GM21529 (cell line): ENCODE data around the gene CYP2W1.
A peak's percentile ranks its signal among the peaks of the same experiment; 100 is the strongest.
"Not testable (repeated sequence)": the region's sequence is repeated elsewhere in the genome, so short reads cannot be mapped to it uniquely, and the experiment has no call there.

Experiments
- ATAC-seq: cut with Tn5 transposase; IDR thresholded peaks from one replicate; pipeline ENCODE4 v1.9.1; 2021; ENCODE audit not compliant: unreplicated experiment

CYP2W1 gene

GRCh38 chr7:992709-993607 lies 10.0 kb downstream of the CYP2W1 start:
- ATAC-seq: peak; percentile 95

- no peak for ATAC-seq
These were observed 11.8 kb downstream of the CYP2W1 start for GRCh38 chr7:994592-995308.

GRCh38 chr7:995571-995970 lies 12.6 kb downstream of the CYP2W1 start:
- no peak for ATAC-seq

- ATAC-seq: no peak
These were observed 13.3 kb downstream of the CYP2W1 start for GRCh38 chr7:996079-996872.

DNA sequence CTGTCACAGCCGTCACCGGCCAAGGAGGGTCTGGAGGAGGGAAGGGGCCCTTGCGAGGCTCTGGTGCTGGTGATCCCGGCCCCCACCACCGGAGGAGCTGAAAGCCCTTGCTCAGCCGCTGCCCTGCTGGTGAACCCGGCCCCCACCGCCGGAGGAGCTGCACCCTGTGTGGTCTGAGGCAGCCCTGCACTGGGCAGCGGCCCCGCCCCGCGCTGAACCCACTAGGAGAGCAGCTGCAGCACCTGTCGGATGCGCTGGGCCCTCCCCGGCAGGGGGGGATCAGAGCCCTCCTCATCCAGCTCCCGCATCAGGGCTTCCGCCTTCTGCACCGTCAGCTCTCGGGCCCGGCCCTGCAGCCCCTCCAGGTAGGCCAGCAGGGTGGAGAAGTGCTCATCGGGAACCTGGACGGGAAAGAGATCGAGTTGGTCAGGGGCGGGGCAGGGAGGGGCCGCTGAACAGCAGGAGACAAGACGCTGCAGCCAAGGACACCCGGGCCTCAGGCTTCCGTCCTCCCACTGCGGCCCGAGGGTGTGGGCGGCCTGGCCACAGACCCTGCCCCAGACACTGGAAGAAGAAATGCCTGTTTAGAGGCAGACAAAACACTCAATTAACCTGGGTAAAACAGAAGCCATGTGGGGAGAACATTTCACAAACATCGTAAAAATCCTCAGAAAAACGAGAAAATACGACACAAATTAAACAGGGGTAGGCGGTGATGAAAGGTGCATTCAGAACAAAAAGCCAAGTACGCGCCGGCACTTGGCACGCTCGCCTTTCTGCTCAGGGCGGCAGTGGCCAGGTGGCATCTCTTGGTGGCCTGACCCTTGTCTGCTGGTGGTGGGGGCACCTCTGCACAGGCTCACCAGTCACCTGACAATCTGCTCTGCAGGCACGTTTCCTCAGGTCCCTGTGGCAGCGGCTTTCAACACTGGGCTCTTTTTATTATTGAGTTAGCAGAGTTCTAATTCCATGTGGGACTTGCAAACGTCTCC lies 14.7 kb downstream of the CYP2W1 start:
- ATAC-seq: no peak

DNA sequence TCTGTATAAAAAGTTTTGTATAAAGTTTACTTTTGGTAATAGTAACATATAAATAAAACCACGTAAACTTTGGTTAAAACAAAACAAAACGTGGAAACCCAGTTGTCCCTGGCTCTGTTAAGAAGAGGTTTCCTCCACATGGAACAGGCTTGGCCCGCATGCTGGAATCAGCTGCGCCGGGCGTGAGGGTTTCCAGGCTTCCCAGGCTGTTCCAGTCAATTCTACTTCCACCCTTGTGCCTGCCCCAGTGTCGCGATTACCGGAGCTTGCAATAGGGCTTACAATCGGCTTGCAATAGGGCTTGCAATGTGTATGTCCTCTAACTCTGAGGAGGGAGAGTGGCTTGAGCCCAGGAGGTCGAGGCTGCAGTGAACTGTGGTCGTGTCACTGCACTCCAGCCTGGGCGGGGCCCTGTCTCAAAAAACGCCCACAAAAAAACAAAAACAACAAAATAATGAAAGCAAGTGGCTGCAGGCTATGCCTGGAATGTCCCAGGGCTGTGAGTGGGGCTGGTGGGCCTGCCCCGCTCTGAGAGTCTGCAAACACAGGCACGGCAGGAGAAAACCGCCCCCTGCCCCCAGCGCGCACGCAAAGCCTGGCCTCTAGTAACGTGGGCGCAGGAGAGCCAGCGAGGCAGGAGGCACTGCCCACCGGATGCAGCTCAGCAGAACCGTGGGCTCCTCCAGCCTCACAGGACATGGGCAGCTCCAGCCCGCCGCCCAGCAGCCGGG lies 16.3 kb downstream of the CYP2W1 start:
- no peak for ATAC-seq

GRCh38 chr7:999941-1000935 lies 17.3 kb downstream of the CYP2W1 start:
- ATAC-seq: no peak

DNA sequence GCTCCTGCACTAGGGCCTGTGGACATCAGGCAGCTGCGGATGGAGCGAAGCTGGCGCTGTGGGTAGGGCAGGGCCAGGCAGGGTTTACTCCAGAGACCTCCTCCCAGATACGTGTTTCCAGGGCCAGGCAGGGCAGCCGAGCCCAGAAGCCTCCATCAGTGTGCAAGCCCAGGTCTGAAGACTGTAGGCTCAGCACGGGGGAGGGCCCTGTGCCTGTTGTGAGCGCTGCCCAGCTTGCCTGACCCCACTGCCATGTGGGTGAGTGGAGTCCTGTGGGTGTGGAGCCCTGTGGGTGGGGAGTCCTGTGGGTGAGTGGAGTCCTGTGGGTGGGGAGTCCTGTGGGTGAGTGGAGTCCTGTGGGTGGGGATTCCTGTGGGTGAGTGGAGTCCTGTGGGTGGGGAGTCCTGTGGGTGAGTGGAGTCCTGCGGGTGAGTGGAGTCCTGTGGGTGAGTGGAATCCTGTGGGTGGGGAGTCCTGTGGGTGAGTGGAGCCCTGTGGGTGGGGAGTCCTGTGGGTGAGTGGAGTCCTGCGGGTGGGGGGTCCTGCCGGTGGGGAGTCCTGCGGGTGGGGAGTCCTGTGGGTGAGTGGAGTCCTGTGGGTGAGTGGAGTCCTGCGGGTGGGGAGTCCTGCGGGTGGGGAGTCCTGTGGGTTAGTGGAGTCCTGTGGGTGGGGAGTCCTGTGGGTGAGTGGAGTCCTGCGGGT lies 18.2 kb downstream of the CYP2W1 start:
- not testable (repeated sequence) for ATAC-seq

- not testable (repeated sequence) for ATAC-seq
These were observed 19.0 kb downstream of the CYP2W1 start for GRCh38 chr7:1002026-1002425.

GRCh38 chr7:1002445-1002844 lies 19.5 kb downstream of the CYP2W1 start:
- ATAC-seq: not testable (repeated sequence)

DNA sequence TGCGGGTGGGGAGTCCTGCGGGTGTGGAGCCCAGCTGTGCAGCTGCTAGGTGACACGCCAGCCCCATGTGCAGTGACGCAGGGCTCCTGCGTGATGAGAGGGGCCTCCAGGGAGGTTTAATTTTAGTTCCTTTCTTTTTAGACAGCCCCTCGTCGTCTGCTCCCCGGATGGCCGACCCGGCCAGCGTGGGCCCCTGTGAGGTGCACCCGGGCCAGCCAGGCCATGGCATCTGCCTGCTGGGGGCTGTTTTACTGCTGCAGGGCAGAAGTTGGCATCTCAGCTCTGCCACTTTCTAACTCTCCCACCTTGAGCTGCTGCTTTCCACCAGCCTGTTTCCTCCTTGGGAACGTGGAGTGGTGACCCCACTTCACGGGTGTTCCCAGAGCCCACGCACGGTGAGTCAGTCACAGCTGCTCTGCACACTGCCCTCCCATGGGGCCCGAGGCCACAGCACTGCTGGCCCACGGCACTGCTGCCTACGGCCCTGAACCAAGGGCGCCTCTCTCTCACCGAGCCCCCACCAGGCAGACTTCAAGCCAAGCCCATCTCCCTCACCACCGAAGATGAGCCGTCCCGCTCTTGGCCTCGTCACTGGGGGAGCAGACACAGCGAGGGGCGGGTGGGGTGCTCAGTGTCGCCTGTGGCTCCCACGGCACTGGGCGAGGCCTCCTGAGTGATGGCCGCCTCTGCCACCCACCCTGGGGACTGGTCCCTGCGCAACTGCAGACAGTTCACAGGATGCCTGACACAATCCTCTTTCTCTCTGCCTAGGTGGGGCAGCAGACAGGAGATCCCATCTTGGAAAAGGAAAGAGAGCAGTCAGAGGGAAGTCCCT lies 21.3 kb downstream of the CYP2W1 start:
- no peak for ATAC-seq

DNA sequence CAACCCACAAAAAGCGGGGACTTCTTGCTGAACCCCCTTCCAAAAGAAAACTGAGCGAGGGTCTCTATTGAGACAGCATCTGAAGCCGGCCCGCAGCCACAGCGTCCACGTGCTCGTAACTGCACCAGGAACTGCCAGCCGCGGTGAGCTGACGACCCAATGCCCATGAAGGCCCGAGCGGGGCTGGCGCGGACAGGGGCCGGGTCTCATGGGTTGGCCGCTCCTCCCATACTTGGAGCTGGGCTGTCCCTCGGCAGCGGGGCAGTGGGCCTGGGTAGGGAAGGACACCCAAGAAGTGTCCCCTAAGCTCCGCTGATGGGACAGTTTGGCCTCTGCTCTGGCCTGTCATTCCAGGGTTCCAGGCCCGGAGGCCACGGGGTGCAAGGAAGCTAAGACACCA lies 22.3 kb downstream of the CYP2W1 start:
- no peak for ATAC-seq

DNA sequence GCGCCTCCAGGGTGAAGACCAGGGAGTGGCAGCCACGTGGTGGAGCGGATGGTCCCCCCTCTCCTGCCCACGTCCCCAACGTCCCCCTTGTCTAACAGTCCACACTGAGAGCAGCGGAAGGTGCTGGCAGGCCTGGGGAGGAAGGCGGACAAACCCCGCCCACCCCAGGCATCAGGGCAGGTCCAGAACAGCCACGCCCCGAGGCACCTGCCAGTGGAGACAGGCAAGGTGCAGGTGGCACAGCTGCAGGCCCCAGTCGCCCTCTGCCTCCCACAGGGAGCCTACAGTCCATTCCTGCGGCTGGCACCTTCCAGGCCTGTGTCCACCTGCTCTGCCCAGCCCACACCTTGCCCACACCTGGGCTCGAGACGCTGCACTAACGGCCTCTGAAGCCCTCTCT lies 24.9 kb downstream of the CYP2W1 start:
- ATAC-seq: no peak

DNA sequence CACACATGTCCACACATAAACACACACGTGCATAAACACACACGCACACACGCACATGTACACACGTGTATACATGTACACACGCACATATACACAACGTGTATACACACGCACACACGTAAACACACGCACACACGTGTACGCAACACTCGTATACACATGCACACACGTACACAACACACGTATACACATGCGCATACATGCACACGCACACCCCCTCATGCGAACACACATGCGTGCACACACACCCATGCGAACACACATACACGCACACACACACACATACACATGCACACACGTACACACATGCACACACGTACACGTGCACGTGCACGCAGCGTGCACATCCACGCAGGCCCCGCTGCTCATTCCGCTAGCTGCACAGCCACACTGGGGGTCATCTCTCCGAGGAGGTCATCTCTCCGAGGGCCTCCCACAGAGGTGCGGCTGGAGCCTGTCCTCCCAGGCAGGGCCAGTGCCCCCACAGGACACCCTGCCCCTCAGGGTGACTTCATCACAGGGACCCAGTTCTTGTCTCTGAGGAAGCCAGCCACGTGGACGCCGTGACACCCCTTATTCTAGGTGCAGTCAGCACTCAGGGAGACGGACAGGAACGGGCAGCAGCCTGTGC lies 25.9 kb downstream of the CYP2W1 start:
- ATAC-seq: no peak

DNA sequence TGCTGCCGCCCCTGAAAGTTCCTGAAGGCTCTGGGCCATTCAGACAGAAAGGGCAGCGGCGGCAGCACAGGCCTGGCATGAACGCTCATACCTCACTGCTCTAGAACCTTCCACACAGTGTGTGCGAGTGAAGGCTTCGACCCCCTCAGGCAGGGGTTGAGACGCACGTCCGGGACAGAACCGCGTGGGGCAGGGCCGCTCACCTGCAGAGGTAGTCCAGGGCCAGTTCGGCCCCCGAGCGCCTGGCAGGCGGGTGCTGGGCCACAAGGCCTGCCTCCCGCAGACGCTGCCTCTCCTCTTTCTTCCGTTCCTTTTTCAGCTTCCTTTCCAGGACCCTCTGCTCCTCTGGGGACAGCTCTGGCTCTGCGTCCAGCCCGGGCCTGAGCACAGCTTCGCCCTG lies 26.8 kb downstream of the CYP2W1 start:
- ATAC-seq: no peak

DNA sequence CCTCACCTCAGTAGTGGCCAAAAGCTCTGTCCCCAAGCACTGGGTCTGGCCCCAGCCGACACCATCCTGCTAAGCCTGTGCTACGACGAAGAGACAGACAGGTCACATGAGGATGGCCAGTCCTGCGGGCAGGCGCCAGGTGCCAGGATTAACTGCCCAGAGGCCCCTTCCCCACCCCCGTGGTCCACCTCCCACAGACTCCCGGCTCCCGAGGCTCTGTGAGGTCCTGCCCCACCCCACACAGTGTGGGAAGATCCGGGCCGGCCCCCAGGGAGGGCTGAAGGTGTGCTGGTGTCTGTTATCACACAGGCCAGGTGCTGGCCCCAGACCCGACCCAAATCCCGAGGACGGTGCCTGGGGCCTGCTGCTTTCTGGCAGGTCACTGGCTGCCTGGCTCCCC lies 27.2 kb downstream of the CYP2W1 start:
- no peak for ATAC-seq
